Tracheal epithelial cell (primary cell): Measurements from ENCODE around the gene HMGCL. TPM values are rescaled to one million over a fixed set of nuclear protein-coding genes. Genes with fewer than 3 reads are reported as not detected.

ENCODE experiments used
- total RNA-seq: library from RNA; depleted of rRNA; stranded (reverse); fragments of >200 nt; gene quantifications from 2 replicates; pipeline ENCODE4 v1.2.1, GENCODE V29; 2014

HMGCL gene
- 45.5 and 59.0 TPM in 2 replicates for total RNA-seq

GRCh38 chr1:23825076-23825761, at the start of gene HMGCL:
HMGCL (minus strand) TSS chr1:23825429; CDS start chr1:23825415, 14 bp downstream.

DNA sequence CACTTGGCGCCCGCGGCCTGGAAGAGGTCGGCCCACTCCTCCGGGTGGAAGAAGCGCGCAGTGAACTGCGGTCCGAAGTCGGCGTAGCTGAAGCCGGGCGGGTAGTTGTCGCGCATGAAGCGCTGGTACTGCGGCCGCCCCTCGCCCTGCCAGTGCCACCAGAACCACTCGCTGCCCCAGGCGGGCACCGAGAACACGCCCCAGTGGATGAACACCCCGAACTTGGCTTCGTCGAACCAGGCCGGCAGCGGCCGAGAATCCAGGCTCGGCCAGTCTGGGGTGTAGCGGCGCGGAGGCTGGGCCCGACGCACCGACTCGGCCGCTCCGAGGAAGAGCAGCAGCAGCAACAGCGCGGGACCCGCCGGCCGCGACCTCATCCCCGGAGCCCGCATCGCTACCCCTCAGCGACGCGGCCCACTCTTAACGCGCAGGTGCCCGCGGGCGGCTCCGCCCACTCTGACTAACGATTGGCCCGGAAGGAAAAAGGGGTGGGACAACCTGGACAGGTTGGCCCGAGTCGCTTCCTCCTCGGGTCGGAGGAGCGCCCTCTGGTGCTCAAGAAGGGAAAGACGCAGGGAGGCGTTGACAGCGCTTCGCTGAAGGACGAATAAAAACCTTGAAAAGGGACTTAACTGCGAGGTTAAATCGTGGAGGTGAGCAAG, 42.8 kb upstream of the HMGCL start, which contains the start of gene FUCA1:
Gene FUCA1, minus strand, starts transcription at position 396 of the 662 bp plus-strand sequence. Its CDS starts 4 bp downstream, at position 392.

DNA sequence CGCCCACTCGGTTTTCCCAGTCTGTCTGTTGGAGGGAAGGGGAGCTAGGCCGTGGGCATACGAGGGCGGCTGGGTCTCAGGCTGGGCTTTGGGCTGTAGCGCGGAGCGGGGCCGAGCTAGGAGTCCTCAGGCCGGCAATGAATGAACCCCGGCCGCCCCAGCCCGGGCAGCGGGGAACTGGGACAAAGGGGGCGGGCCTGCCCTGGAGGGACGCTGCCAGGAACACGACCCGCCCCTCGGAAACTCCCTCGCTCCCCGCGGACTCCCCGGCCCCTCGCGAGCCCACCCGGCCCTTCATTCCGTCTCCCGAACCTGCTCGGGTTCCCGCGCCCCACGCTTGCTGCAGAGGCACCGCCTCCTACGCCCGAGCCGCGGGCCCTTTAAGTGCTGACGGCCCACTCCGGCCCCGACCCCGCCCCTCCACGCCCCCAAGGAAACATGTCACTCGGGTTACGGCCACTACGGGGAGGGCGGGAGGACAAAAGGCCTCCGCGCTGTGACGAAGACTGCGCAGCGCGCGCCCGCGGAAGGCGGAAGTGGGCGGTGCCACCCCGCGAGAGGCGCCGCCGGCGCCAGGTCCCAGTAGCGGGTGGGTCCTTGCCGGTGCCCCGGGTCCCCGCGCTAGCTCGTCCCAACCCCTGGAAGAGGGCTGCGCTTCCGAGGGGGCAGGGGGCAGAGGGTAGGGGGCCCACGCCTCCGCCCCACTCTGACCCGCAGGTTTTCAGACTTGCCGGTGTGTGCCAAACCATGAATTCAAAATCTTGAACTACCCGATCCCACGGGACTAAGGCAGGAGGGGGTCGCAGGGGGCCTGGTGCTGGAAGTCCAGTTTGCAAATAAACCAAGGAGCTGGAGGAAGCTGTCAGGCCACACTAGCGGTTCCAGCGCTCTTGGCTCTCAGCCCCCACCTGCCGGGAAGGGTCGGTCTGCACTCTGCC, 24.6 kb downstream of the HMGCL start, which contains the start of gene GALE:
Gene GALE, minus strand, starts transcription at position 355 of the 938 bp plus-strand sequence. CDS start 1,747 bp downstream, outside the sequence.

GRCh38 chr1:23790696-23791515, 34.3 kb downstream of the HMGCL start, which contains the start of gene LYPLA2:
LYPLA2 (plus strand) TSS chr1:23791145; CDS start chr1:23792683, 1,538 bp downstream.

GRCh38 chr1:23777979-23778814, 47.0 kb downstream of the HMGCL start, which contains the start of gene PITHD1:
PITHD1 (plus strand) TSS chr1:23778418; CDS start chr1:23778516, 98 bp downstream.

Other genes starting within 250 kb of the HMGCL start
- 1,324 and 1,601 TPM in 2 replicates for gene RPL11, start 133.6 kb downstream of the HMGCL start, total RNA-seq
- 11.3 and 17.9 TPM in 2 replicates for gene ELOA, start 82.0 kb downstream of the HMGCL start, total RNA-seq
- gene PITHD1, start 47.0 kb downstream of the HMGCL start, total RNA-seq, result 45.1 and 59.9 TPM in 2 replicates
- gene LYPLA2, start 34.3 kb downstream of the HMGCL start, total RNA-seq, result 59.7 and 132 TPM in 2 replicates
- gene GALE, start 24.7 kb downstream of the HMGCL start, total RNA-seq, result 108 and 119 TPM in 2 replicates
- gene FUCA1, start 42.9 kb upstream of the HMGCL start, total RNA-seq, result 18.8 and 52.5 TPM in 2 replicates
- not detected in 2 replicates for gene CNR2, start 87.9 kb upstream of the HMGCL start, total RNA-seq
- 112 and 130 TPM in 2 replicates for gene PNRC2, start 134.4 kb upstream of the HMGCL start, total RNA-seq
- gene SRSF10, start 154.9 kb upstream of the HMGCL start, total RNA-seq, result 33.7 and 40.3 TPM in 2 replicates